GM23338 (cell line): ENCODE data around the gene RUNX1. TPM values are rescaled to one million over a fixed set of nuclear protein-coding genes. Genes with fewer than 3 reads are reported as not detected.

ENCODE experiments used
- ATAC-seq: fragments of 200-7000 bp; cut with Tn5 transposase; 3 replicates; pipeline ENCODE4 v1.9.1; 2020
- DNase-seq: peaks from one replicate; pipeline ENCODE4 v3.0.0-alpha.2; 2015; ENCODE audit warnings: low spot score
- H2AFZ ChIP-seq: fragments of 200-600 bp; sonication (generic); 2 replicates; pipeline ENCODE4 v1.8.0; 2016; ENCODE audit warnings: antibody characterized with exemption, mild to moderate bottlenecking, moderate library complexity
- H3F3A ChIP-seq: fragments of 200-600 bp; sonication (generic); replicated peaks from 2 replicates; pipeline ENCODE4 v1.8.0; 2017; ENCODE audit warnings: antibody characterized with exemption, mixed run types, low read depth
- H3K27ac ChIP-seq: fragments of 200-600 bp; sonication (generic); 2 replicates; pipeline ENCODE4 v1.6.1; 2016; ENCODE audit warnings: low read depth
- H3K27me3 ChIP-seq: fragments of 200-600 bp; sonication (generic); 2 replicates; pipeline ENCODE4 v1.8.0; 2016; ENCODE audit warnings: mild to moderate bottlenecking, mixed run types, moderate library complexity; ENCODE audit not compliant: insufficient read depth
- H3K36me3 ChIP-seq: fragments of 200-600 bp; sonication (generic); 2 replicates; pipeline ENCODE4 v1.8.0; 2016; ENCODE audit warnings: mild to moderate bottlenecking; ENCODE audit not compliant: insufficient read depth
- H3K4me1 ChIP-seq: fragments of 200-600 bp; sonication (generic); 2 replicates; pipeline ENCODE4 v1.8.0; 2016; ENCODE audit warnings: mild to moderate bottlenecking, moderate library complexity; ENCODE audit not compliant: insufficient read depth
- H3K4me2 ChIP-seq: fragments of 200-600 bp; sonication (generic); 2 replicates; pipeline ENCODE4 v1.7.1; 2017; ENCODE audit warnings: mixed run types
- H3K4me3 ChIP-seq: fragments of 200-600 bp; sonication (generic); 2 replicates; pipeline ENCODE4 v1.6.1; 2016; ENCODE audit warnings: mixed run types
- H3K79me2 ChIP-seq: fragments of 200-600 bp; sonication (generic); replicated peaks from 2 replicates; pipeline ENCODE4 v1.8.0; 2017; ENCODE audit warnings: mild to moderate bottlenecking; ENCODE audit not compliant: insufficient read depth
- H3K9me2 ChIP-seq: fragments of 200-600 bp; sonication (generic); 2 replicates; pipeline ENCODE4 v1.8.0; 2017; ENCODE audit not compliant: insufficient read depth
- H4K20me1 ChIP-seq: fragments of 200-600 bp; sonication (generic); replicated peaks from 2 replicates; pipeline ENCODE4 v1.8.0; 2017; ENCODE audit warnings: mild to moderate bottlenecking; ENCODE audit not compliant: insufficient read depth
- H3K27ac Mint-ChIP-seq: 2 replicates; pipeline ENCODE4 v1.8.0; 2020; ENCODE audit warnings: inconsistent platforms, mild to moderate bottlenecking, moderate library complexity, mixed read lengths
- H3K27me3 Mint-ChIP-seq: 3 replicates; pipeline ENCODE4 v1.8.0; 2022; ENCODE audit warnings: low read depth, mild to moderate bottlenecking, moderate library complexity, mixed read lengths, inconsistent platforms; ENCODE audit not compliant: insufficient read depth, poor library complexity
- H3K36me3 Mint-ChIP-seq: 3 replicates; pipeline ENCODE4 v1.8.0; 2021; ENCODE audit warnings: low read depth, mild to moderate bottlenecking, inconsistent platforms, moderate library complexity, mixed read lengths
- H3K4me1 Mint-ChIP-seq: 3 replicates; pipeline ENCODE4 v1.8.0; 2020; ENCODE audit warnings: mild to moderate bottlenecking, inconsistent platforms, mixed read lengths
- H3K4me3 Mint-ChIP-seq: 3 replicates; pipeline ENCODE4 v1.8.0; 2021; ENCODE audit warnings: moderate library complexity, mild to moderate bottlenecking, inconsistent platforms, mixed read lengths
- H3K9me3 Mint-ChIP-seq: 3 replicates; pipeline ENCODE4 v1.8.0; 2020; ENCODE audit warnings: moderate library complexity, mild to moderate bottlenecking, inconsistent platforms, mixed read lengths
- EZH2phosphoT487 ChIP-seq: fragments of 200-600 bp; sonication (generic); IDR thresholded peaks from one replicate; pipeline ENCODE4 v1.8.1; 2018; ENCODE audit warnings: antibody characterized with exemption; ENCODE audit not compliant: unreplicated experiment
- JUNB ChIP-seq: IDR thresholded peaks from one replicate; pipeline ENCODE4 v1.6.1; 2016; ENCODE audit warnings: antibody characterized with exemption; ENCODE audit not compliant: unreplicated experiment
- NANOG ChIP-seq: IDR thresholded peaks from 2 replicates; pipeline ENCODE4 v1.6.1; 2016; ENCODE audit warnings: antibody characterized with exemption, borderline replicate concordance
- POLR2AphosphoS5 ChIP-seq: IDR thresholded peaks from 2 replicates; pipeline ENCODE4 v1.6.1; 2016; ENCODE audit warnings: antibody characterized with exemption, low read depth
- STAT1 ChIP-seq: IDR thresholded peaks from one replicate; pipeline ENCODE4 v1.6.1; 2016; ENCODE audit warnings: antibody characterized with exemption; ENCODE audit not compliant: unreplicated experiment
- ZNF114 ChIP-seq: fragments of 250-450 bp; sonication (Bioruptor Pico); IDR thresholded peaks from 2 replicates; pipeline ENCODE4 v1.5.0; 2020; ENCODE audit warnings: mild to moderate bottlenecking, moderate library complexity
- ZNF331 ChIP-seq: fragments of 250-450 bp; sonication (Bioruptor Pico); IDR thresholded peaks from 2 replicates; pipeline ENCODE4 v1.5.0; 2020; ENCODE audit warnings: low read depth, mild to moderate bottlenecking, moderate library complexity
- polyA plus RNA-seq: library from polyadenylated mRNA; unstranded; fragments of >200 nt; fragmentation: Nextera tagmentation; extraction: Ambion mirVana; gene quantifications from 2 replicates; pipeline ENCODE4 v1.2.1, GENCODE V29; 2016
- total RNA-seq: library from RNA; depleted of rRNA; stranded (reverse); fragments of >200 nt; shearing (Covaris generic); gene quantifications from 2 replicates; pipeline ENCODE4 v1.2.3, GENCODE V29; 2014
- TF ChIP-seq, protein P1 (sequence below): fragments of 250-450 bp; sonication (Bioruptor Pico); IDR thresholded peaks from 2 replicates; pipeline ENCODE4 v1.5.0; 2020; ENCODE audit warnings: mild to moderate bottlenecking, moderate library complexity
- TF ChIP-seq, protein P2 (sequence below): IDR thresholded peaks from 2 replicates; pipeline ENCODE4 v1.6.1; 2016; ENCODE audit warnings: antibody characterized with exemption
- TF ChIP-seq, protein P3 (sequence below), 2 experiments: fragments of 200-600 bp in 1 of 2; sonication (generic) in 1 of 2; conservative IDR thresholded peaks; 2 replicates each; pipeline versions ENCODE4 v1.5.1 to v1.6.1; 2016 to 2017; ENCODE audit warnings: antibody characterized with exemption in 2 of 2, low read depth in 2 of 2, mild to moderate bottlenecking in 2 of 2, moderate library complexity in 1 of 2

RUNX1 gene
- total and polyA plus RNA-seq, 2 experiments from 2014 or later, result 0.29 to 1.1 TPM

DNA sequence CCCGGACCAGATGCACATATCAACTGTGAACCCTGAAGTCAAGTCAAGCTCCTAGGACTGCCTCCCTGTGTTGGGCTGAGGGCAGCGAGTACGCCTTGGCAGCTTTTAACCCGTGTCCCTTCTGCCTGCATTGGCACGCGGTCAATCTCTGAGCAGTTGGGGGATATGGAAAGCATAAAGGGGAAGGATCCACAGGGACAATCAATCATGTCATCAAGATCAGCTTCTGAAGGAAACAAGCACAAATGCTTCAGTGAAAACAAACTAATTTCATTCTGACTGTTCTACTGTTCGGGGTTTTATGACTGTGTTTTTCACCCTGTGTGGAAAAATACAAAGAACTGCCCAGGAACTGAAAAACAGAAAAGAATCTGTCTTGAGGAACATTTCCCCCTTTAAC lies 106.2 kb downstream of the RUNX1 start (continued):
- TF ChIP-seq, protein P1, sequence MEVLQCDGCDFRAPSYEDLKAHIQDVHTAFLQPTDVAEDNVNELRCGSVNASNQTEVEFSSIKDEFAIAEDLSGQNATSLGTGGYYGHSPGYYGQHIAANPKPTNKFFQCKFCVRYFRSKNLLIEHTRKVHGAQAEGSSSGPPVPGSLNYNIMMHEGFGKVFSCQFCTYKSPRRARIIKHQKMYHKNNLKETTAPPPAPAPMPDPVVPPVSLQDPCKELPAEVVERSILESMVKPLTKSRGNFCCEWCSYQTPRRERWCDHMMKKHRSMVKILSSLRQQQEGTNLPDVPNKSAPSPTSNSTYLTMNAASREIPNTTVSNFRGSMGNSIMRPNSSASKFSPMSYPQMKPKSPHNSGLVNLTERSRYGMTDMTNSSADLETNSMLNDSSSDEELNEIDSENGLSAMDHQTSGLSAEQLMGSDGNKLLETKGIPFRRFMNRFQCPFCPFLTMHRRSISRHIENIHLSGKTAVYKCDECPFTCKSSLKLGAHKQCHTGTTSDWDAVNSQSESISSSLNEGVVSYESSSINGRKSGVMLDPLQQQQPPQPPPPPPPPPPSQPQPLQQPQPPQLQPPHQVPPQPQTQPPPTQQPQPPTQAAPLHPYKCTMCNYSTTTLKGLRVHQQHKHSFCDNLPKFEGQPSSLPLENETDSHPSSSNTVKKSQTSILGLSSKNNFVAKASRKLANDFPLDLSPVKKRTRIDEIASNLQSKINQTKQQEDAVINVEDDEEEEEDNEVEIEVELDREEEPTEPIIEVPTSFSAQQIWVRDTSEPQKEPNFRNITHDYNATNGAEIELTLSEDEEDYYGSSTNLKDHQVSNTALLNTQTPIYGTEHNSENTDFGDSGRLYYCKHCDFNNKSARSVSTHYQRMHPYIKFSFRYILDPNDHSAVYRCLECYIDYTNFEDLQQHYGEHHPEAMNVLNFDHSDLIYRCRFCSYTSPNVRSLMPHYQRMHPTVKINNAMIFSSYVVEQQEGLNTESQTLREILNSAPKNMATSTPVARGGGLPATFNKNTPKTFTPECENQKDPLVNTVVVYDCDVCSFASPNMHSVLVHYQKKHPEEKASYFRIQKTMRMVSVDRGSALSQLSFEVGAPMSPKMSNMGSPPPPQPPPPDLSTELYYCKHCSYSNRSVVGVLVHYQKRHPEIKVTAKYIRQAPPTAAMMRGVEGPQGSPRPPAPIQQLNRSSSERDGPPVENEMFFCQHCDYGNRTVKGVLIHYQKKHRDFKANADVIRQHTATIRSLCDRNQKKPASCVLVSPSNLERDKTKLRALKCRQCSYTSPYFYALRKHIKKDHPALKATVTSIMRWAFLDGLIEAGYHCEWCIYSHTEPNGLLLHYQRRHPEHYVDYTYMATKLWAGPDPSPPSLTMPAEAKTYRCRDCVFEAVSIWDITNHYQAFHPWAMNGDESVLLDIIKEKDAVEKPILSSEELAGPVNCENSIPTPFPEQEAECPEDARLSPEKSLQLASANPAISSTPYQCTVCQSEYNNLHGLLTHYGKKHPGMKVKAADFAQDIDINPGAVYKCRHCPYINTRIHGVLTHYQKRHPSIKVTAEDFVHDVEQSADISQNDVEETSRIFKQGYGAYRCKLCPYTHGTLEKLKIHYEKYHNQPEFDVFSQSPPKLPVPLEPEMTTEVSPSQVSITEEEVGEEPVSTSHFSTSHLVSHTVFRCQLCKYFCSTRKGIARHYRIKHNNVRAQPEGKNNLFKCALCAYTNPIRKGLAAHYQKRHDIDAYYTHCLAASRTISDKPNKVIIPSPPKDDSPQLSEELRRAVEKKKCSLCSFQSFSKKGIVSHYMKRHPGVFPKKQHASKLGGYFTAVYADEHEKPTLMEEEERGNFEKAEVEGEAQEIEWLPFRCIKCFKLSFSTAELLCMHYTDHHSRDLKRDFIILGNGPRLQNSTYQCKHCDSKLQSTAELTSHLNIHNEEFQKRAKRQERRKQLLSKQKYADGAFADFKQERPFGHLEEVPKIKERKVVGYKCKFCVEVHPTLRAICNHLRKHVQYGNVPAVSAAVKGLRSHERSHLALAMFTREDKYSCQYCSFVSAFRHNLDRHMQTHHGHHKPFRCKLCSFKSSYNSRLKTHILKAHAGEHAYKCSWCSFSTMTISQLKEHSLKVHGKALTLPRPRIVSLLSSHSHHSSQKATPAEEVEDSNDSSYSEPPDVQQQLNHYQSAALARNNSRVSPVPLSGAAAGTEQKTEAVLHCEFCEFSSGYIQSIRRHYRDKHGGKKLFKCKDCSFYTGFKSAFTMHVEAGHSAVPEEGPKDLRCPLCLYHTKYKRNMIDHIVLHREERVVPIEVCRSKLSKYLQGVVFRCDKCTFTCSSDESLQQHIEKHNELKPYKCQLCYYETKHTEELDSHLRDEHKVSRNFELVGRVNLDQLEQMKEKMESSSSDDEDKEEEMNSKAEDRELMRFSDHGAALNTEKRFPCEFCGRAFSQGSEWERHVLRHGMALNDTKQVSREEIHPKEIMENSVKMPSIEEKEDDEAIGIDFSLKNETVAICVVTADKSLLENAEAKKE (CRISPR knock-in tag), result no peak
- TF ChIP-seq, protein P2, sequence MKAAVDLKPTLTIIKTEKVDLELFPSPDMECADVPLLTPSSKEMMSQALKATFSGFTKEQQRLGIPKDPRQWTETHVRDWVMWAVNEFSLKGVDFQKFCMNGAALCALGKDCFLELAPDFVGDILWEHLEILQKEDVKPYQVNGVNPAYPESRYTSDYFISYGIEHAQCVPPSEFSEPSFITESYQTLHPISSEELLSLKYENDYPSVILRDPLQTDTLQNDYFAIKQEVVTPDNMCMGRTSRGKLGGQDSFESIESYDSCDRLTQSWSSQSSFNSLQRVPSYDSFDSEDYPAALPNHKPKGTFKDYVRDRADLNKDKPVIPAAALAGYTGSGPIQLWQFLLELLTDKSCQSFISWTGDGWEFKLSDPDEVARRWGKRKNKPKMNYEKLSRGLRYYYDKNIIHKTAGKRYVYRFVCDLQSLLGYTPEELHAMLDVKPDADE, result no peak
- TF ChIP-seq STAT1 (no peak), ZNF331 (no peak), ZNF114 (CRISPR knock-in tag) (no peak), NANOG (no peak)

GRCh38 chr21:34941162-34941561 lies 107.9 kb downstream of the RUNX1 start:
- Histone ChIP-seq H3F3A (no peaks in the 10 kb centered on the region), H3K4me3 (no peak overlapping the region), H3K79me2 (no peaks in the 10 kb centered on the region), H2AFZ (no peak overlapping the region), H3K27me3 (no peaks in the 10 kb centered on the region), H4K20me1 (no peaks in the 10 kb centered on the region), H3K4me2 (no peak overlapping the region), H3K9me2 (peaks cover 4% of the 10 kb centered on the region; the same call in 1 of the 2 replicates), H3K27ac (no peak overlapping the region), H3K36me3 (no peaks in the 10 kb centered on the region), H3K4me1 (no peaks in the 10 kb centered on the region)
- Mint-ChIP-seq H3K36me3 (no peaks in the 10 kb centered on the region), H3K27me3 (no peaks in the 10 kb centered on the region), H3K9me3 (no peaks in the 10 kb centered on the region), H3K27ac (no peak overlapping the region), H3K4me3 (no peak overlapping the region), H3K4me1 (peaks cover 5% of the 10 kb centered on the region; the same call in 2 of the 3 replicates)
- ATAC-seq (peak; percentile 66; the same call in 2 of the 3 replicates), DNase-seq (no peak)
- TF ChIP-seq EZH2phosphoT487, result no peak
- no peak for TF ChIP-seq ZNF331
- TF ChIP-seq, protein P2, result no peak
- no peak for TF ChIP-seq POLR2AphosphoS5
- TF ChIP-seq, protein P3, sequence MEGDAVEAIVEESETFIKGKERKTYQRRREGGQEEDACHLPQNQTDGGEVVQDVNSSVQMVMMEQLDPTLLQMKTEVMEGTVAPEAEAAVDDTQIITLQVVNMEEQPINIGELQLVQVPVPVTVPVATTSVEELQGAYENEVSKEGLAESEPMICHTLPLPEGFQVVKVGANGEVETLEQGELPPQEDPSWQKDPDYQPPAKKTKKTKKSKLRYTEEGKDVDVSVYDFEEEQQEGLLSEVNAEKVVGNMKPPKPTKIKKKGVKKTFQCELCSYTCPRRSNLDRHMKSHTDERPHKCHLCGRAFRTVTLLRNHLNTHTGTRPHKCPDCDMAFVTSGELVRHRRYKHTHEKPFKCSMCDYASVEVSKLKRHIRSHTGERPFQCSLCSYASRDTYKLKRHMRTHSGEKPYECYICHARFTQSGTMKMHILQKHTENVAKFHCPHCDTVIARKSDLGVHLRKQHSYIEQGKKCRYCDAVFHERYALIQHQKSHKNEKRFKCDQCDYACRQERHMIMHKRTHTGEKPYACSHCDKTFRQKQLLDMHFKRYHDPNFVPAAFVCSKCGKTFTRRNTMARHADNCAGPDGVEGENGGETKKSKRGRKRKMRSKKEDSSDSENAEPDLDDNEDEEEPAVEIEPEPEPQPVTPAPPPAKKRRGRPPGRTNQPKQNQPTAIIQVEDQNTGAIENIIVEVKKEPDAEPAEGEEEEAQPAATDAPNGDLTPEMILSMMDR (conservative IDR thresholded peaks at IDR 0.05; ENCODE audit: low read depth in 2 of 2), result no peak
- TF ChIP-seq JUNB, result no peak
- no peak for TF ChIP-seq NANOG
